ENCODE measurements around the gene DEGS1. TPM values are rescaled to one million over a fixed set of nuclear protein-coding genes. Genes with fewer than 3 reads are reported as not detected.

Gene DEGS1
- total and polyA plus RNA-seq, 2 donors (not counting 1 experiment from before 2014, with no cell fraction given): 64.2 to 383 TPM

GRCh38 chr1:224160171-224160682, 22.8 kb upstream of the DEGS1 start:
- Histone ChIP-seq H3K4me1 (ENCODE audit: control insufficient read depth, extremely low read depth, insufficient read depth, low read length) (no peaks in the 10 kb centered on the region), H3K4me2 (ENCODE audit: extremely low read depth, insufficient read depth, low read length) (no peak overlapping the region), H3K9me3 (ENCODE audit: control insufficient read depth, insufficient read depth, low read depth, low read length) (no peaks in the 10 kb centered on the region), H3K27ac (ENCODE audit: insufficient read depth, low read length) (no peak overlapping the region), H3K9ac (ENCODE audit: insufficient read depth, low read length) (no peak overlapping the region), H3K27me3 (ENCODE audit: control insufficient read depth, insufficient read depth, low read length) (no peaks in the 10 kb centered on the region), H3K36me3 (ENCODE audit: control insufficient read depth, insufficient read depth, low read length) (peaks cover 6% of the 10 kb centered on the region), H3K79me2 (ENCODE audit: control insufficient read depth, insufficient read depth, low read length) (no peaks in the 10 kb centered on the region), H3K4me3 (replicated peaks in 1 of 4; ENCODE audit: control extremely low read depth in 1 of 4, insufficient read depth in 1 of 4, low read depth in 3 of 4, low read length in 4 of 4) (no peak overlapping the region), H2AFZ (ENCODE audit: low read length) (no peak overlapping the region), H4K20me1 (ENCODE audit: control insufficient read depth, extremely low read depth, insufficient read depth, low read length) (no peaks in the 10 kb centered on the region)
- TF ChIP-seq EZH2 (IDR thresholded peaks at IDR 0.05; ENCODE audit: low read length, missing control alignments) (no peak), CTCF (conservative IDR thresholded peaks at IDR 0.05 in 1 of 2, IDR thresholded peaks at IDR 0.05 in 1 of 2; ENCODE audit: low read depth in 1 of 2, low read length in 2 of 2) (no peak)
- DNase-seq (ENCODE audit: low read depth in 2 of 2): no peak

- no peaks in the 10 kb centered on the region for H3K27me3 ChIP-seq (ENCODE audit: control insufficient read depth, insufficient read depth, low read length)
- H3K4me3 ChIP-seq (replicated peaks in 1 of 4; ENCODE audit: control extremely low read depth in 1 of 4, insufficient read depth in 1 of 4, low read depth in 3 of 4, low read length in 4 of 4): no peak overlapping the region
- no peak overlapping the region for H2AFZ ChIP-seq (ENCODE audit: low read length)
- no peak overlapping the region for H3K9ac ChIP-seq (ENCODE audit: insufficient read depth, low read length)
- no peaks in the 10 kb centered on the region for H4K20me1 ChIP-seq (ENCODE audit: control insufficient read depth, extremely low read depth, insufficient read depth, low read length)
- no peak overlapping the region for H3K27ac ChIP-seq (ENCODE audit: insufficient read depth, low read length)
- no peak overlapping the region for H3K4me2 ChIP-seq (ENCODE audit: extremely low read depth, insufficient read depth, low read length)
- no peaks in the 10 kb centered on the region for H3K79me2 ChIP-seq (ENCODE audit: control insufficient read depth, insufficient read depth, low read length)
- H3K4me1 ChIP-seq (ENCODE audit: control insufficient read depth, extremely low read depth, insufficient read depth, low read length): no peaks in the 10 kb centered on the region
- DNase-seq (ENCODE audit: low read depth in 2 of 2): no peak
- H3K36me3 ChIP-seq (ENCODE audit: control insufficient read depth, insufficient read depth, low read length): peaks cover 1% of the 10 kb centered on the region
- TF ChIP-seq CTCF (conservative IDR thresholded peaks at IDR 0.05 in 1 of 2, IDR thresholded peaks at IDR 0.05 in 1 of 2; ENCODE audit: low read depth in 1 of 2, low read length in 2 of 2) (no peak), EZH2 (IDR thresholded peaks at IDR 0.05; ENCODE audit: low read length, missing control alignments) (no peak)
- H3K9me3 ChIP-seq (ENCODE audit: control insufficient read depth, insufficient read depth, low read depth, low read length): no peaks in the 10 kb centered on the region
These were observed 20.3 kb upstream of the DEGS1 start for GRCh38 chr1:224162768-224163167.

GRCh38 chr1:224163311-224163710, 19.7 kb upstream of the DEGS1 start:
- no peak for DNase-seq (ENCODE audit: low read depth in 2 of 2)
- Histone ChIP-seq H3K36me3 (ENCODE audit: control insufficient read depth, insufficient read depth, low read length) (no peaks in the 10 kb centered on the region), H3K27me3 (ENCODE audit: control insufficient read depth, insufficient read depth, low read length) (no peaks in the 10 kb centered on the region), H3K9ac (ENCODE audit: insufficient read depth, low read length) (no peak overlapping the region), H3K4me1 (ENCODE audit: control insufficient read depth, extremely low read depth, insufficient read depth, low read length) (no peaks in the 10 kb centered on the region), H4K20me1 (ENCODE audit: control insufficient read depth, extremely low read depth, insufficient read depth, low read length) (no peaks in the 10 kb centered on the region), H3K4me2 (ENCODE audit: extremely low read depth, insufficient read depth, low read length) (no peak overlapping the region), H3K27ac (ENCODE audit: insufficient read depth, low read length) (no peak overlapping the region), H2AFZ (ENCODE audit: low read length) (no peak overlapping the region), H3K79me2 (ENCODE audit: control insufficient read depth, insufficient read depth, low read length) (no peaks in the 10 kb centered on the region), H3K9me3 (ENCODE audit: control insufficient read depth, insufficient read depth, low read depth, low read length) (no peaks in the 10 kb centered on the region), H3K4me3 (replicated peaks in 1 of 4; ENCODE audit: control extremely low read depth in 1 of 4, insufficient read depth in 1 of 4, low read depth in 3 of 4, low read length in 4 of 4) (no peak overlapping the region)
- TF ChIP-seq EZH2 (IDR thresholded peaks at IDR 0.05; ENCODE audit: low read length, missing control alignments) (no peak), CTCF (conservative IDR thresholded peaks at IDR 0.05 in 1 of 2, IDR thresholded peaks at IDR 0.05 in 1 of 2; ENCODE audit: low read depth in 1 of 2, low read length in 2 of 2) (no peak)

All from fibroblast of lung (primary cell).